HFFc6 (cell line): Measurements from ENCODE around the gene SNX9. TPM values are rescaled to one million over a fixed set of nuclear protein-coding genes. Genes with fewer than 3 reads are reported as not detected.

Source experiments
- DNase-seq: peaks from one replicate; pipeline ENCODE4 v3.0.0-alpha.2; 2018
- H3K27ac Mint-ChIP-seq: 2 replicates; pipeline ENCODE4 v1.8.0; 2020; ENCODE audit warnings: mild to moderate bottlenecking, mixed read lengths
- H3K27me3 Mint-ChIP-seq: 2 replicates; pipeline ENCODE4 v1.8.0; 2021; ENCODE audit warnings: mild to moderate bottlenecking, moderate library complexity, mixed read lengths; ENCODE audit not compliant: insufficient read depth
- H3K36me3 Mint-ChIP-seq: 2 replicates; pipeline ENCODE4 v1.8.0; 2021; ENCODE audit warnings: low read depth, mixed read lengths
- H3K4me1 Mint-ChIP-seq: 2 replicates; pipeline ENCODE4 v1.8.0; 2020; ENCODE audit warnings: low read depth, mixed read lengths
- H3K4me3 Mint-ChIP-seq: 2 replicates; pipeline ENCODE4 v1.8.0; 2020; ENCODE audit warnings: mild to moderate bottlenecking, moderate library complexity, mixed read lengths
- H3K9me3 Mint-ChIP-seq: 2 replicates; pipeline ENCODE4 v1.8.0; 2020; ENCODE audit warnings: mild to moderate bottlenecking, mixed read lengths
- CTCF ChIP-seq: fragments of 200-600 bp; sonication (generic); IDR thresholded peaks from 2 replicates; pipeline ENCODE4 v1.5.0; 2021; ENCODE audit warnings: antibody characterized with exemption, mild to moderate bottlenecking
- total RNA-seq, 6 experiments: library from RNA; stranded (reverse); fragmentation: NEBNext Ultra II Directional; extraction: Animal tissue kit (Norgen Biotek cat#: 25700); gene quantifications; 2 replicates in 1 of 6; 3 replicates in 5 of 6; pipeline ENCODE4 v1.2.3, GENCODE V29; 2021

Gene SNX9
- total RNA-seq, 6 experiments from 2014 or later, result 37.2 to 46.6 (median 40.9) TPM

- Mint-ChIP-seq H3K27ac (0 out of 2 replicates have a peak overlapping the region, but pooled peaks have one; percentile 82), H3K9me3 (no peaks in the 10 kb centered on the region; the same call in 1 of the 2 replicates), H3K4me1 (peaks cover 59% of the 10 kb centered on the region), H3K27me3 (no peaks in the 10 kb centered on the region), H3K4me3 (no peak overlapping the region), H3K36me3 (peaks cover 32% of the 10 kb centered on the region)
- TF ChIP-seq CTCF, result no peak
- DNase-seq, result no peak
Observed at GRCh38 chr6:157830354-157831017, 7.4 kb downstream of the SNX9 start.

DNA sequence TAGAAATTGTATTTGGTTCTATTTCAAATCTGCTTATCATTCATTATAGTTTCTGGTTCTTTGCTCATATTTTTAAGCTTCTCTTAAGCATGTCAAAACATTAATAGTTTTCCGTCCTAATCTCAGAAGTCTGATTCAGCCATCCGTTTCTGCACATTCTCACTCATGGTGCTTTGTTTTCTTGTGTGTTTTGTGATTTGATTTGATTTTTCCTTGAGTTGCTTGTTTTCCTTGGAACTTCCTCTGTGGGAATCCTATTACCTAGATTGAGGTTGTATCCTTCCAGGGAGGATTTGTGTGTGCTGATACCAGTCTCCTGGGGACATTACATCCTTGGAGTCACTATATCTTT is 7.9 kb downstream of the SNX9 start:
- no peaks in the 10 kb centered on the region; the same call in 1 of the 2 replicates for H3K9me3 Mint-ChIP-seq
- DNase-seq, result no peak
- peaks cover 60% of the 10 kb centered on the region for H3K4me1 Mint-ChIP-seq
- peak overlapping the region; percentile 82 for H3K27ac Mint-ChIP-seq
- TF ChIP-seq CTCF, result no peak
- H3K27me3 Mint-ChIP-seq, result no peaks in the 10 kb centered on the region
- H3K4me3 Mint-ChIP-seq, result no peak overlapping the region
- H3K36me3 Mint-ChIP-seq, result peaks cover 35% of the 10 kb centered on the region

DNA sequence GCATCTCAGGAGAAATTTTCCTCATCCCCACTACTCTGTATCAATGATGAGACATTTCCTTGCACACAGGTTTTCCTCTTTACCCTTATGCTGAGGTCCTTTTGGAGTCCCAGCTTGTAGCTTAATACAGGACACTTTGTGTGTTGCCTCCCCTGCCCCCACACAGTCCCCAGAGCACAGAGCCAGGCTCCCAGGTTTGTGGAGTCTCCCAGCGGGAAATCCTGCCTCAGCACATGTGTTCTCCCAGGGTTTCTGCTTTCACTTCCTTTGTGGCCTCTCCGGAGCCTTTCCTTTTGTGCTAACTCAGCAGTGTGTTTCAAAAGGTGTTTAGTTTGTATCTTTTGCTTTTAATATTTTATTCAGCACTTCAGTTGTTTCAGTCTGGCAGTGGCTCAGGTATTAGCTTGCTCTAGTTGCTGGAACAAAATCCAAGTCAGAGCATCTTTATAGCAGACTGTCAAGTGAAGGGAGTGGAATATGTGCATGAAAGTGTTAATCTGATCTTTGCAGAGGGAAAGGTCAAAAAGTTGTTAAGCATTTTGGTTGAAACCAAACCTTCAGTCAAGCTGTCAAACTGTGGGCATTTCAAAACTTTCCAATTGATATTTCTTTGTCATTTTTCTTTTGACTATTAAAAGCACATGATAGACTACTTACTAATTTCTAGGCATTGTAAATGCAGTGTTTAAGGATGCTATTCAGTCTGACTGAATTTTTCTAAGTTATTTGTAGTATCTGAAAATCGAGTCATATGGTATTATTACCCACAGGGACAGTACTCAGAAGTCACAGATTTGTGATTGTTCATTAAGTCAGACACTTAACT is 8.6 kb downstream of the SNX9 start:
- Mint-ChIP-seq H3K27ac (peak overlapping the region; percentile 82), H3K27me3 (no peaks in the 10 kb centered on the region), H3K9me3 (no peaks in the 10 kb centered on the region; the same call in 1 of the 2 replicates), H3K36me3 (peaks cover 38% of the 10 kb centered on the region), H3K4me3 (peak overlapping the region; percentile 49), H3K4me1 (peaks cover 64% of the 10 kb centered on the region)
- no peak for DNase-seq
- TF ChIP-seq CTCF, result no peak

DNA sequence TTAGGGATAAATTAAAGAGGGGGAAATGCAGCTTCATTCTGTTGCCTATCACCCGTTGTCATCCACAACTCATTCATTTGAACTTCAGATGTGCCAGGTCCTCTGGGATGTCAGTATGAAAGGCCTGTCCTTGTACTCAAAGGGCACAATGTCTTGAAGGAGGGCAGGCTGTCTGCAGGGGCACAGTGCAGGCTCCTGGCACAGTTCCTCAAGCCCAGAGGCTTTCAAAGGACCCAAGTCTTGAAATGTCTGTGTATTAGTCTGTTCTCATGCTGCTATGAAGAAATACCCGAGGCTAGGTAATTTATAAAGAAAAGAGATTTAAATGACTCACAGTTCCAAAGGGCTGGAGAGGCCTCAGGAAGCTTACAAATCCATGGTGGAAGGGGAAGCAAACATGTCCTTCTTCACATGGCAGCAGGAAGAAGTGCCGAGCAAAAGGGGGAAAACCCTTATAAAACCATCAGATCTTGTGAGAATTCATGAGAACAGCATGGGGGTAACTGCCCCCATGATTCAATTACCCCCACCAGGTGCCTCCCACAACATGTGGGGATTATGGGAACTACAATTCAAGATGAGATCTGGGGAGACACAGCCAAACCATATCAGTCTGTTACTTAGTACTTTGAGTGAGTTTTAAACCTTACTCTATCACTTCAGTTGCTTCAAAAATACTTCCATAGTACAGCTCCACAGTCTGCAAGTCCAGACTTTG is 9.4 kb downstream of the SNX9 start:
- no peak for DNase-seq
- Mint-ChIP-seq H3K9me3 (no peaks in the 10 kb centered on the region; the same call in 1 of the 2 replicates), H3K27ac (peak overlapping the region; percentile 82), H3K36me3 (peaks cover 38% of the 10 kb centered on the region), H3K27me3 (no peaks in the 10 kb centered on the region), H3K4me1 (peaks cover 67% of the 10 kb centered on the region), H3K4me3 (peak overlapping the region; percentile 55)
- TF ChIP-seq CTCF, result peak; percentile 27; the same call in 1 of the 2 replicates

- no peaks in the 10 kb centered on the region for H3K27me3 Mint-ChIP-seq
Observed at GRCh38 chr6:157834549-157834948, 11.5 kb downstream of the SNX9 start.

More at GRCh38 chr6:157834549-157834948, 11.5 kb downstream of the SNX9 start:
- TF ChIP-seq CTCF, result no peak
- no peak for DNase-seq
- peak overlapping the region; percentile 67 for H3K27ac Mint-ChIP-seq
- peaks cover 38% of the 10 kb centered on the region for H3K36me3 Mint-ChIP-seq
- no peaks in the 10 kb centered on the region; the same call in 1 of the 2 replicates for H3K9me3 Mint-ChIP-seq
- H3K4me3 Mint-ChIP-seq, result peak overlapping the region; percentile 32; the same call in 1 of the 2 replicates
- peaks cover 87% of the 10 kb centered on the region for H3K4me1 Mint-ChIP-seq
